ENCODE results near the gene COL15A1. TPM values are rescaled to one million over a fixed set of nuclear protein-coding genes. Genes with fewer than 3 reads are reported as not detected.

The COL15A1 gene
- total and polyA plus RNA-seq, 10 donors = 0.33 to 9.3 (median 2.1) TPM

GRCh38 chr9:99026271-99026955, 82.7 kb downstream of the COL15A1 start:
- intact Hi-C loops (cut with DNase I; ENCODE audit: low total_unique reads) = no loop called here
- Histone ChIP-seq H3K4me1 (no peaks in the 10 kb centered on the region), H3K27ac (no peak overlapping the region), H3K36me3 (no peaks in the 10 kb centered on the region), H3K9me3 (no peaks in the 10 kb centered on the region), H3K27me3 (replicated peaks in 1 of 7) (no peaks in the 10 kb centered on the region), H3K4me3 (no peak overlapping the region)
- 84 to 94% (median 92%) methylated on average over 6 of the region's 6 CpGs for WGBS, 5 donors
- TF ChIP-seq POLR2A (IDR thresholded peaks at IDR 0.05) (no peak), POLR2AphosphoS5 (IDR thresholded peaks at IDR 0.05) (no peak)
- TF ChIP-seq, protein P1, sequence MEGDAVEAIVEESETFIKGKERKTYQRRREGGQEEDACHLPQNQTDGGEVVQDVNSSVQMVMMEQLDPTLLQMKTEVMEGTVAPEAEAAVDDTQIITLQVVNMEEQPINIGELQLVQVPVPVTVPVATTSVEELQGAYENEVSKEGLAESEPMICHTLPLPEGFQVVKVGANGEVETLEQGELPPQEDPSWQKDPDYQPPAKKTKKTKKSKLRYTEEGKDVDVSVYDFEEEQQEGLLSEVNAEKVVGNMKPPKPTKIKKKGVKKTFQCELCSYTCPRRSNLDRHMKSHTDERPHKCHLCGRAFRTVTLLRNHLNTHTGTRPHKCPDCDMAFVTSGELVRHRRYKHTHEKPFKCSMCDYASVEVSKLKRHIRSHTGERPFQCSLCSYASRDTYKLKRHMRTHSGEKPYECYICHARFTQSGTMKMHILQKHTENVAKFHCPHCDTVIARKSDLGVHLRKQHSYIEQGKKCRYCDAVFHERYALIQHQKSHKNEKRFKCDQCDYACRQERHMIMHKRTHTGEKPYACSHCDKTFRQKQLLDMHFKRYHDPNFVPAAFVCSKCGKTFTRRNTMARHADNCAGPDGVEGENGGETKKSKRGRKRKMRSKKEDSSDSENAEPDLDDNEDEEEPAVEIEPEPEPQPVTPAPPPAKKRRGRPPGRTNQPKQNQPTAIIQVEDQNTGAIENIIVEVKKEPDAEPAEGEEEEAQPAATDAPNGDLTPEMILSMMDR (IDR thresholded peaks at IDR 0.05 in 8 of 11, conservative IDR thresholded peaks at IDR 0.05 in 3 of 11) = no peak
- DNase-seq = no peak

GRCh38 chr9:99026956-99027298, 83.2 kb downstream of the COL15A1 start:
- Histone ChIP-seq H3K27ac (no peak overlapping the region), H3K9me3 (no peaks in the 10 kb centered on the region), H3K36me3 (no peaks in the 10 kb centered on the region), H3K4me3 (no peak overlapping the region), H3K27me3 (replicated peaks in 1 of 7) (no peaks in the 10 kb centered on the region), H3K4me1 (no peaks in the 10 kb centered on the region)
- 82 to 91% (median 89%) methylated on average over 3 of the region's 3 CpGs for WGBS, 5 donors
- no peak for TF ChIP-seq POLR2A (IDR thresholded peaks at IDR 0.05)
- TF ChIP-seq, protein P1 (IDR thresholded peaks at IDR 0.05 in 8 of 11, conservative IDR thresholded peaks at IDR 0.05 in 3 of 11) = no peak
- no peak for TF ChIP-seq POLR2AphosphoS5 (IDR thresholded peaks at IDR 0.05)
- no peak for DNase-seq
- intact Hi-C loops (cut with DNase I; ENCODE audit: low total_unique reads) = no loop called here

- Histone ChIP-seq H3K36me3 (no peaks in the 10 kb centered on the region), H3K27me3 (replicated peaks in 1 of 7) (no peaks in the 10 kb centered on the region), H3K4me1 (no peaks in the 10 kb centered on the region), H3K4me3 (no peak overlapping the region), H3K9me3 (no peaks in the 10 kb centered on the region), H3K27ac (no peak overlapping the region)
- intact Hi-C loops (cut with DNase I; ENCODE audit: low total_unique reads) = no loop called here
- DNase-seq = no peak
- 52 to 87% (median 74%) methylated on average over 1 of the region's 1 CpG for WGBS, 5 donors
- TF ChIP-seq, protein P1 (IDR thresholded peaks at IDR 0.05 in 8 of 11, conservative IDR thresholded peaks at IDR 0.05 in 3 of 11) = no peak
- TF ChIP-seq POLR2A (IDR thresholded peaks at IDR 0.05) = no peak
- TF ChIP-seq POLR2AphosphoS5 (IDR thresholded peaks at IDR 0.05) = no peak
Observed at GRCh38 chr9:99027443-99027842, 83.7 kb downstream of the COL15A1 start.

- Histone ChIP-seq H3K4me1 (no peaks in the 10 kb centered on the region), H3K36me3 (no peaks in the 10 kb centered on the region), H3K9me3 (no peaks in the 10 kb centered on the region), H3K4me3 (no peak overlapping the region), H3K27ac (no peak overlapping the region), H3K27me3 (replicated peaks in 1 of 7) (no peaks in the 10 kb centered on the region)
- DNase-seq = no peak
- WGBS, 5 donors = 77 to 93% (median 85%) methylated on average over 2 of the region's 2 CpGs
- TF ChIP-seq, protein P1 (IDR thresholded peaks at IDR 0.05 in 8 of 11, conservative IDR thresholded peaks at IDR 0.05 in 3 of 11) = no peak
- TF ChIP-seq POLR2AphosphoS5 (IDR thresholded peaks at IDR 0.05) (no peak), POLR2A (IDR thresholded peaks at IDR 0.05) (no peak)
- intact Hi-C loops (cut with DNase I; ENCODE audit: low total_unique reads) = no loop called here
Observed at GRCh38 chr9:99029083-99029645, 85.5 kb downstream of the COL15A1 start.

Data from spleen (tissue), 11 donors.